ENCODE data around the gene UBE2QL1. TPM values are rescaled to one million over a fixed set of nuclear protein-coding genes. Genes with fewer than 3 reads are reported as not detected.

The UBE2QL1 gene
- polyA plus RNA-seq, 2 of the 4 experiments (the other 2 are of a cell fraction), result 0.04 TPM

- TF ChIP-seq, protein P1, sequence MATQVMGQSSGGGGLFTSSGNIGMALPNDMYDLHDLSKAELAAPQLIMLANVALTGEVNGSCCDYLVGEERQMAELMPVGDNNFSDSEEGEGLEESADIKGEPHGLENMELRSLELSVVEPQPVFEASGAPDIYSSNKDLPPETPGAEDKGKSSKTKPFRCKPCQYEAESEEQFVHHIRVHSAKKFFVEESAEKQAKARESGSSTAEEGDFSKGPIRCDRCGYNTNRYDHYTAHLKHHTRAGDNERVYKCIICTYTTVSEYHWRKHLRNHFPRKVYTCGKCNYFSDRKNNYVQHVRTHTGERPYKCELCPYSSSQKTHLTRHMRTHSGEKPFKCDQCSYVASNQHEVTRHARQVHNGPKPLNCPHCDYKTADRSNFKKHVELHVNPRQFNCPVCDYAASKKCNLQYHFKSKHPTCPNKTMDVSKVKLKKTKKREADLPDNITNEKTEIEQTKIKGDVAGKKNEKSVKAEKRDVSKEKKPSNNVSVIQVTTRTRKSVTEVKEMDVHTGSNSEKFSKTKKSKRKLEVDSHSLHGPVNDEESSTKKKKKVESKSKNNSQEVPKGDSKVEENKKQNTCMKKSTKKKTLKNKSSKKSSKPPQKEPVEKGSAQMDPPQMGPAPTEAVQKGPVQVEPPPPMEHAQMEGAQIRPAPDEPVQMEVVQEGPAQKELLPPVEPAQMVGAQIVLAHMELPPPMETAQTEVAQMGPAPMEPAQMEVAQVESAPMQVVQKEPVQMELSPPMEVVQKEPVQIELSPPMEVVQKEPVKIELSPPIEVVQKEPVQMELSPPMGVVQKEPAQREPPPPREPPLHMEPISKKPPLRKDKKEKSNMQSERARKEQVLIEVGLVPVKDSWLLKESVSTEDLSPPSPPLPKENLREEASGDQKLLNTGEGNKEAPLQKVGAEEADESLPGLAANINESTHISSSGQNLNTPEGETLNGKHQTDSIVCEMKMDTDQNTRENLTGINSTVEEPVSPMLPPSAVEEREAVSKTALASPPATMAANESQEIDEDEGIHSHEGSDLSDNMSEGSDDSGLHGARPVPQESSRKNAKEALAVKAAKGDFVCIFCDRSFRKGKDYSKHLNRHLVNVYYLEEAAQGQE (IDR thresholded peaks at IDR 0.05), result no peak
- TF ChIP-seq, protein P2, sequence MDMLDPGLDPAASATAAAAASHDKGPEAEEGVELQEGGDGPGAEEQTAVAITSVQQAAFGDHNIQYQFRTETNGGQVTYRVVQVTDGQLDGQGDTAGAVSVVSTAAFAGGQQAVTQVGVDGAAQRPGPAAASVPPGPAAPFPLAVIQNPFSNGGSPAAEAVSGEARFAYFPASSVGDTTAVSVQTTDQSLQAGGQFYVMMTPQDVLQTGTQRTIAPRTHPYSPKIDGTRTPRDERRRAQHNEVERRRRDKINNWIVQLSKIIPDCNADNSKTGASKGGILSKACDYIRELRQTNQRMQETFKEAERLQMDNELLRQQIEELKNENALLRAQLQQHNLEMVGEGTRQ (IDR thresholded peaks at IDR 0.05), result no peak
- no peak for TF ChIP-seq NFE2L2 (conservative IDR thresholded peaks at IDR 0.05; ENCODE audit: low read length)
- TF ChIP-seq TFCP2L1 (CRISPR knock-in tag; IDR thresholded peaks at IDR 0.05), result no peak
- TF ChIP-seq TP53 (CRISPR knock-in tag; IDR thresholded peaks at IDR 0.05), result no peak
- no peak for TF ChIP-seq RFX5 (IDR thresholded peaks at IDR 0.05)
- TF ChIP-seq EHF (CRISPR knock-in tag; IDR thresholded peaks at IDR 0.05), result no peak
These were observed 18.9 kb downstream of the UBE2QL1 start (continued) for GRCh38 chr5:6467591-6467990.

DNA sequence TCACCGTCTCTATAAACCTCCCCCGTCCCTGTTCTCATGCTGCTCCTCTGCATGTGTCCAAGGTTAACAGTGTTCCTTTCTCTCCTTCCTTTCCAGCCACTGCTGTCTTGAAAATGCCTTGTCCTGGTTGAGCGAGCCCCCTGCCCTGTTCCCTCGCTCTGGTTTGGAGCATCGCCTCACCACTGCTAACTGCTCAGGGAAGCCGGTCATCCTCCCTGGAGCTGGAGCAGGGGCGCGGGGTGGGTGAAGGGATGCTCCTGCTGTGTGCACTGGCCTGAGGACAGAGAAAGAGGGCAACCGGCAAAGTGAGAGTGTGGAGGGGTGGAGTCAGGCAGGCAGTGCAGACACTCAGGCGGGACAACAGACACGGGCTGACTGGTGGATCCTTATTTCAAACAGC, 19.4 kb downstream of the UBE2QL1 start:
- no peak for ATAC-seq

GRCh38 chr5:6468870-6469269, 20.2 kb downstream of the UBE2QL1 start:
- H3K4me3 ChIP-seq, result no peak overlapping the region
- WGBS (ENCODE audit: missing lambda C conversion rate), result 64% methylated on average over 8 of the region's 8 CpGs
- ATAC-seq (no peak), DNase-seq (ENCODE audit: low read depth in 1 of 2, low spot score in 1 of 2) (no peak), FAIRE-seq (no peak)
- ChIA-PET POLR2A (no interaction called here), CTCF (no interaction called here)
- no peaks in the 10 kb centered on the region for H3K9me3 ChIP-seq
- H3K27ac ChIP-seq, result no peak overlapping the region
- H3K4me2 ChIP-seq, result no peak overlapping the region
- H3K4me1 ChIP-seq, result 0 out of 3 replicates have a peak, but pooled peaks cover 4% of the 10 kb centered on the region
- TF ChIP-seq ZC3H11A (IDR thresholded peaks at IDR 0.05), result no peak
- TF ChIP-seq, protein P2 (IDR thresholded peaks at IDR 0.05), result no peak
- TF ChIP-seq SREBF2 (IDR thresholded peaks at IDR 0.05), result no peak
- TF ChIP-seq EHMT2 (IDR thresholded peaks at IDR 0.05; ENCODE audit: low read depth), result no peak
- no peak for TF ChIP-seq MAFK (IDR thresholded peaks at IDR 0.05; ENCODE audit: partially characterized antibody)
- no peak for TF ChIP-seq POLR2AphosphoS2 (conservative IDR thresholded peaks at IDR 0.05; ENCODE audit: low read length)
- no peak for TF ChIP-seq RARB (CRISPR knock-in tag; IDR thresholded peaks at IDR 0.05)
- TF ChIP-seq RAD21 (conservative IDR thresholded peaks at IDR 0.05 in 1 of 2, IDR thresholded peaks at IDR 0.05 in 1 of 2), result no peak
- no peak for TF ChIP-seq NFE2L2 (conservative IDR thresholded peaks at IDR 0.05; ENCODE audit: low read length)
- no peak for TF ChIP-seq RNF2 (IDR thresholded peaks at IDR 0.05; ENCODE audit: borderline replicate concordance, low read depth)
- no peak for TF ChIP-seq KDM5A (IDR thresholded peaks at IDR 0.05)
- TF ChIP-seq TP53 (CRISPR knock-in tag; IDR thresholded peaks at IDR 0.05), result no peak
- TF ChIP-seq HDAC2 (IDR thresholded peaks at IDR 0.05), result no peak

More for the DNA sequence above, 19.4 kb downstream of the UBE2QL1 start:
- CTCF ChIA-PET, result no interaction called here
- Histone ChIP-seq H3K27ac (no peak overlapping the region), H3K4me2 (no peak overlapping the region), H3K4me3 (no peak overlapping the region), H3K9me3 (no peaks in the 10 kb centered on the region), H3K4me1 (0 out of 3 replicates have a peak, but pooled peaks cover 4% of the 10 kb centered on the region)
- WGBS (ENCODE audit: missing lambda C conversion rate), result 47% methylated on average over 11 of the region's 11 CpGs
- POLR2A ChIA-PET, result interaction anchor here (0.6 kb wide), 1 partner anchor 441 kb away, joined by 4 read pairs; no protein-coding TSS in a partner anchor
- no peak for DNase-seq (ENCODE audit: low read depth in 1 of 2, low spot score in 1 of 2)
- no peak for FAIRE-seq
- TF ChIP-seq NFE2L2 (conservative IDR thresholded peaks at IDR 0.05; ENCODE audit: low read length) (no peak), CBX2 (IDR thresholded peaks at IDR 0.05; ENCODE audit: borderline replicate concordance, low read depth) (no peak), RARB (CRISPR knock-in tag; IDR thresholded peaks at IDR 0.05) (no peak), EP300 (IDR thresholded peaks at IDR 0.05) (no peak), HEYL (CRISPR knock-in tag; IDR thresholded peaks at IDR 0.05) (no peak), FOSL2 (IDR thresholded peaks at IDR 0.05) (no peak), FOSL2 (CRISPR knock-in tag; IDR thresholded peaks at IDR 0.05) (no peak), MAFK (IDR thresholded peaks at IDR 0.05; ENCODE audit: partially characterized antibody) (no peak), NPAS2 (CRISPR knock-in tag; IDR thresholded peaks at IDR 0.05; ENCODE audit: borderline replicate concordance) (no peak), EHMT2 (IDR thresholded peaks at IDR 0.05; ENCODE audit: low read depth) (no peak), ZC3H11A (IDR thresholded peaks at IDR 0.05) (no peak)
- TF ChIP-seq, protein P2 (IDR thresholded peaks at IDR 0.05), result no peak
- TF ChIP-seq, protein P3, sequence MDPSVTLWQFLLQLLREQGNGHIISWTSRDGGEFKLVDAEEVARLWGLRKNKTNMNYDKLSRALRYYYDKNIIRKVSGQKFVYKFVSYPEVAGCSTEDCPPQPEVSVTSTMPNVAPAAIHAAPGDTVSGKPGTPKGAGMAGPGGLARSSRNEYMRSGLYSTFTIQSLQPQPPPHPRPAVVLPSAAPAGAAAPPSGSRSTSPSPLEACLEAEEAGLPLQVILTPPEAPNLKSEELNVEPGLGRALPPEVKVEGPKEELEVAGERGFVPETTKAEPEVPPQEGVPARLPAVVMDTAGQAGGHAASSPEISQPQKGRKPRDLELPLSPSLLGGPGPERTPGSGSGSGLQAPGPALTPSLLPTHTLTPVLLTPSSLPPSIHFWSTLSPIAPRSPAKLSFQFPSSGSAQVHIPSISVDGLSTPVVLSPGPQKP (IDR thresholded peaks at IDR 0.05; ENCODE audit: low read depth, low read length), result no peak
- TF ChIP-seq, protein P4, sequence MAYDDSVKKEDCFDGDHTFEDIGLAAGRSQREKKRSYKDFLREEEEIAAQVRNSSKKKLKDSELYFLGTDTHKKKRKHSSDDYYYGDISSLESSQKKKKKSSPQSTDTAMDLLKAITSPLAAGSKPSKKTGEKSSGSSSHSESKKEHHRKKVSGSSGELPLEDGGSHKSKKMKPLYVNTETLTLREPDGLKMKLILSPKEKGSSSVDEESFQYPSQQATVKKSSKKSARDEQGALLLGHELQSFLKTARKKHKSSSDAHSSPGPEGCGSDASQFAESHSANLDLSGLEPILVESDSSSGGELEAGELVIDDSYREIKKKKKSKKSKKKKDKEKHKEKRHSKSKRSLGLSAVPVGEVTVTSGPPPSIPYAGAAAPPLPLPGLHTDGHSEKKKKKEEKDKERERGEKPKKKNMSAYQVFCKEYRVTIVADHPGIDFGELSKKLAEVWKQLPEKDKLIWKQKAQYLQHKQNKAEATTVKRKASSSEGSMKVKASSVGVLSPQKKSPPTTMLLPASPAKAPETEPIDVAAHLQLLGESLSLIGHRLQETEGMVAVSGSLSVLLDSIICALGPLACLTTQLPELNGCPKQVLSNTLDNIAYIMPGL (CRISPR knock-in tag; IDR thresholded peaks at IDR 0.05; ENCODE audit: borderline replicate concordance), result no peak
